Measurements from ENCODE around the gene PPP3CA. TPM values are rescaled to one million over a fixed set of nuclear protein-coding genes. Genes with fewer than 3 reads are reported as not detected.

PPP3CA gene
- total RNA-seq, 1 experiment from 2014 or later = 40.2 TPM

DNA sequence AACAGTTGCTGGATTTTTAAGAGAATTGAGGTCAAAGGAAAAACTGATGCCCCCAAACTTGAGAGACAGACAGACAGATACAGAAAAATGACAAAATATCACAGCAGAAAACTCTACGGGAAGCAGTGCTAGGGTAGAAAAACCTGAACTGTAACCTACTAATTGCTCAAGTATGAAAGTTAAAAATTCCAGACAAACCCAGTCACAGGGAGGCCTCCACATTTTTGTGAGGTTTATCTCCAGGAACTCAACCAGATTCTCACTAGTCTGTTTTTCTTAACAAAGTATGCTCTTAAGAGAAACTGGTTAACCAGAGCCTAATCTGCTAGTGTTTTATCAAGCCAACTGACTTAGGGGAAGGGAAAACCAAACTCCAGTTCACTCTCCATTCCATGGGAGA is 19.9 kb upstream of the PPP3CA start:
- CTCF ChIA-PET = no interaction called here
- Histone ChIP-seq H3K9me3 (ENCODE audit: insufficient read depth, low read depth) (peaks cover 10% of the 10 kb centered on the region), H4K20me1 (ENCODE audit: insufficient read depth) (no peaks in the 10 kb centered on the region), H3F3A (ENCODE audit: insufficient read depth, low read depth) (peaks cover 19% of the 10 kb centered on the region), H3K9me2 (ENCODE audit: insufficient read depth) (no peaks in the 10 kb centered on the region), H3K27me3 (ENCODE audit: insufficient read depth, low read depth) (no peaks in the 10 kb centered on the region), H3K4me3 (no peak overlapping the region), H3K4me1 (replicated peaks; ENCODE audit: insufficient read depth) (peaks cover 20% of the 10 kb centered on the region), H3K79me2 (ENCODE audit: low read depth) (no peaks in the 10 kb centered on the region), H3K4me2 (peak overlapping the region; percentile 59), H3K27ac (peak overlapping the region; percentile 95), H3K36me3 (ENCODE audit: low read depth) (no peaks in the 10 kb centered on the region), H2AFZ (peak overlapping the region; percentile 67; the same call in 1 of the 2 replicates)
- DNase-seq = peak; percentile 28 to 86
- intact Hi-C loops (cut with micrococcal nuclease; ENCODE audit: unreplicated experiment) = loop anchor here (2.0 to 5.0 kb wide), 2 partner anchors 18 to 55 kb away; no protein-coding TSS in a partner anchor
- POLR2A ChIA-PET (ENCODE audit: unreplicated experiment) = interaction anchor here (0.6 kb wide), 1 partner anchor 11 kb away, joined by 12 read pairs; no protein-coding TSS in a partner anchor
- BruUV-seq (replicated peaks) = no TSS peak
- no peak for TF ChIP-seq EZH2 (IDR thresholded peaks at IDR 0.05; ENCODE audit: low read depth)
- TF ChIP-seq, protein P1, sequence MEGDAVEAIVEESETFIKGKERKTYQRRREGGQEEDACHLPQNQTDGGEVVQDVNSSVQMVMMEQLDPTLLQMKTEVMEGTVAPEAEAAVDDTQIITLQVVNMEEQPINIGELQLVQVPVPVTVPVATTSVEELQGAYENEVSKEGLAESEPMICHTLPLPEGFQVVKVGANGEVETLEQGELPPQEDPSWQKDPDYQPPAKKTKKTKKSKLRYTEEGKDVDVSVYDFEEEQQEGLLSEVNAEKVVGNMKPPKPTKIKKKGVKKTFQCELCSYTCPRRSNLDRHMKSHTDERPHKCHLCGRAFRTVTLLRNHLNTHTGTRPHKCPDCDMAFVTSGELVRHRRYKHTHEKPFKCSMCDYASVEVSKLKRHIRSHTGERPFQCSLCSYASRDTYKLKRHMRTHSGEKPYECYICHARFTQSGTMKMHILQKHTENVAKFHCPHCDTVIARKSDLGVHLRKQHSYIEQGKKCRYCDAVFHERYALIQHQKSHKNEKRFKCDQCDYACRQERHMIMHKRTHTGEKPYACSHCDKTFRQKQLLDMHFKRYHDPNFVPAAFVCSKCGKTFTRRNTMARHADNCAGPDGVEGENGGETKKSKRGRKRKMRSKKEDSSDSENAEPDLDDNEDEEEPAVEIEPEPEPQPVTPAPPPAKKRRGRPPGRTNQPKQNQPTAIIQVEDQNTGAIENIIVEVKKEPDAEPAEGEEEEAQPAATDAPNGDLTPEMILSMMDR (conservative IDR thresholded peaks at IDR 0.05) = no peak

DNA sequence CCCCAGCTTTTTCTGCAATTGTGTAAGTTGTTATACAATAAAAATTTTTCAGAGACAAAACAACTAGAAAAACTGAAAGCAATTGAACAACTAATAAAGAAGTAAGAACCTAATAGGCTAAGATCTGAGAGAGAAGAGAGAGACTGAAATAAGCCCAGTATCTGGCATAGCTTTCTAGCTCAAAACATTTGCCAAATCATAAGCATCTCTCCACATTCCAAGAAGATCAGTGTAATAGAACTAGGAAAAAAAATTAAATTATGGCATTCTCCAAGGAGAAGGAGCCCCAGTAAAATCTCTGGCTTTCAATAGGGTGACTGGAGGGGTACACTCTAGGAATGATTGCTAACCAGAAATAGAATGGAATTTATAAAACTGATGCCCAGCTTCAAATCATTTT is 19.0 kb upstream of the PPP3CA start:
- H2AFZ ChIP-seq = no peak overlapping the region
- BruUV-seq (replicated peaks) = no TSS peak
- intact Hi-C loops (cut with micrococcal nuclease; ENCODE audit: unreplicated experiment) = loop anchor here (2.0 to 5.0 kb wide), 2 partner anchors 18 to 56 kb away; no protein-coding TSS in a partner anchor
- POLR2A ChIA-PET (ENCODE audit: unreplicated experiment) = interaction anchor here (0.6 kb wide), 1 partner anchor 10 kb away, joined by 12 read pairs; no protein-coding TSS in a partner anchor
- no peaks in the 10 kb centered on the region for H3K79me2 ChIP-seq (ENCODE audit: low read depth)
- H3K4me3 ChIP-seq = no peak overlapping the region
- H3K27me3 ChIP-seq (ENCODE audit: insufficient read depth, low read depth) = no peaks in the 10 kb centered on the region
- H4K20me1 ChIP-seq (ENCODE audit: insufficient read depth) = no peaks in the 10 kb centered on the region
- TF ChIP-seq, protein P1 (conservative IDR thresholded peaks at IDR 0.05) = no peak
- TF ChIP-seq EZH2 (IDR thresholded peaks at IDR 0.05; ENCODE audit: low read depth) = no peak
- no peak overlapping the region for H3K4me2 ChIP-seq
- CTCF ChIA-PET = interaction anchor here (0.8 kb wide), 1 partner anchor 16 kb away, joined by 3 read pairs; no protein-coding TSS in a partner anchor
- peaks cover 19% of the 10 kb centered on the region for H3F3A ChIP-seq (ENCODE audit: insufficient read depth, low read depth)
- no peak for DNase-seq
- H3K36me3 ChIP-seq (ENCODE audit: low read depth) = no peaks in the 10 kb centered on the region
- H3K4me1 ChIP-seq (replicated peaks; ENCODE audit: insufficient read depth) = peaks cover 20% of the 10 kb centered on the region
- H3K27ac ChIP-seq = peak overlapping the region; percentile 95
- H3K9me2 ChIP-seq (ENCODE audit: insufficient read depth) = no peaks in the 10 kb centered on the region
- peaks cover 10% of the 10 kb centered on the region for H3K9me3 ChIP-seq (ENCODE audit: insufficient read depth, low read depth)

DNA sequence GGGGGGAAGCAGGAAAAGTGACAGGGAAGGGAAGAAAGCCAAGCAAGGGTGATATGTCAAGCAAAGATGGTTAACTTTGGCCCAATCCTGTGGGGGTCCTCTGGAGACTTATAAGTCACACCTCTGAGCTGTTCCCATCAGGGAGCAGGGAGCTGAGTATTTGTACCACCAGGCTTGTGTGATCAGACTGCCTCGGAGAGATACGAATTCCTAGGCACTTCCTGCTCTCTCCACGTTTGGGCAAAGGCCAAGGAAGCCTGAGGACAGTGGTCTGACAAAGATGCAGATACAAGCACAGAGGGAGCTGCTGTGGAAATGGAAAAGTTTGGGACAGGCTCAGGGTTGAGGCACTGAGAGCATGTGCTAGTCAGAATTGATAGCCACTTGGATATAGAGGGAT is 10.4 kb upstream of the PPP3CA start:
- Histone ChIP-seq H3K27ac (peak overlapping the region; percentile 96), H2AFZ (no peak overlapping the region)
- intact Hi-C loops (cut with micrococcal nuclease; ENCODE audit: unreplicated experiment) = no loop called here

More for the DNA sequence above, 10.4 kb upstream of the PPP3CA start:
- H3K4me3 ChIP-seq = no peak overlapping the region
- no peak for DNase-seq
- H4K20me1 ChIP-seq (ENCODE audit: insufficient read depth) = no peaks in the 10 kb centered on the region
- peaks cover 5% of the 10 kb centered on the region; the same call in 1 of the 2 replicates for H3K9me3 ChIP-seq (ENCODE audit: insufficient read depth, low read depth)
- peaks cover 28% of the 10 kb centered on the region for H3F3A ChIP-seq (ENCODE audit: insufficient read depth, low read depth)
- H3K4me2 ChIP-seq = peak overlapping the region; percentile 68; the same call in 1 of the 2 replicates
- POLR2A ChIA-PET (ENCODE audit: unreplicated experiment) = no interaction called here
- no peaks in the 10 kb centered on the region for H3K79me2 ChIP-seq (ENCODE audit: low read depth)
- TF ChIP-seq, protein P1 (conservative IDR thresholded peaks at IDR 0.05) = no peak
- no peak for TF ChIP-seq EZH2 (IDR thresholded peaks at IDR 0.05; ENCODE audit: low read depth)
- no TSS peak for BruUV-seq (replicated peaks)
- CTCF ChIA-PET = no interaction called here
- H3K9me2 ChIP-seq (ENCODE audit: insufficient read depth) = no peaks in the 10 kb centered on the region
- peaks cover 33% of the 10 kb centered on the region for H3K4me1 ChIP-seq (replicated peaks; ENCODE audit: insufficient read depth)
- H3K36me3 ChIP-seq (ENCODE audit: low read depth) = no peaks in the 10 kb centered on the region
- no peaks in the 10 kb centered on the region for H3K27me3 ChIP-seq (ENCODE audit: insufficient read depth, low read depth)
